Tibial nerve (tissue), 4 donors: ENCODE measurements around the gene HSH2D. TPM values are rescaled to one million over a fixed set of nuclear protein-coding genes. Genes with fewer than 3 reads are reported as not detected.

ENCODE experiments used
- DNase-seq, 2 donors: peaks; one replicate each; pipeline ENCODE4 v3.0.0-alpha.2; 2019; ENCODE audit warnings: low spot score in 2 of 2
- H3K27ac ChIP-seq, 4 donors: fragments of 200-600 bp; sonication (generic) in 3 of 4; one replicate each; pipeline ENCODE4 v1.5.1; 2017 to 2019; ENCODE audit warnings: mild to moderate bottlenecking in 1 of 4
- H3K27me3 ChIP-seq, 2 donors: fragments of 200-600 bp; sonication (generic) in 1 of 2; one replicate each; pipeline versions ENCODE4 v1.5.1 to v1.6.0; 2017 to 2019
- H3K36me3 ChIP-seq, 3 donors: fragments of 200-600 bp; sonication (generic); one replicate each; pipeline ENCODE4 v1.5.1; 2018 to 2019
- H3K4me1 ChIP-seq, 4 donors: fragments of 200-600 bp; sonication (generic) in 3 of 4; one replicate each; pipeline ENCODE4 v1.5.1; 2017 to 2019
- H3K4me3 ChIP-seq, 4 donors: fragments of 200-600 bp; sonication (generic) in 3 of 4; one replicate each; pipeline ENCODE4 v1.5.1; 2017 to 2019; ENCODE audit warnings: mild to moderate bottlenecking in 1 of 4, moderate library complexity in 1 of 4
- H3K9me3 ChIP-seq, 4 donors: fragments of 200-600 bp; sonication (generic) in 3 of 4; one replicate each; pipeline ENCODE4 v1.5.1; 2017 to 2019
- CTCF ChIP-seq, 5 experiments: fragments of 200-600 bp in 3 of 5; fragments of 450-650 bp in 2 of 5; sonication (generic) in 3 of 5; IDR thresholded peaks; one replicate each; pipeline ENCODE4 v1.5.1; 2016 to 2019; ENCODE audit warnings: antibody characterized with exemption in 5 of 5, mild to moderate bottlenecking in 3 of 5, moderate library complexity in 2 of 5
- EP300 ChIP-seq, 2 donors: sonication (generic); formaldehyde crosslinking; IDR thresholded peaks; one replicate each; pipeline ENCODE4 v1.6.1; 2017; ENCODE audit warnings: antibody characterized with exemption in 2 of 2, mild to moderate bottlenecking in 1 of 2
- POLR2A ChIP-seq, 2 donors: fragments of 450-650 bp; IDR thresholded peaks; one replicate each; pipeline ENCODE4 v1.6.1; 2017; ENCODE audit warnings: antibody characterized with exemption in 2 of 2, mild to moderate bottlenecking in 2 of 2, moderate library complexity in 2 of 2
- WGBS, 2 donors: methylation state at CpG; one replicate each; pipeline ENCODE4 v1.1.5; 2018; 5-methylcytosine and 5-hydroxymethylcytosine counted together
- total RNA-seq, 4 donors: library from RNA; depleted of rRNA; stranded (reverse); fragments of >200 nt; gene quantifications; one replicate each; pipeline ENCODE4 v1.1.0, GENCODE V29; 2016

HSH2D gene
- total RNA-seq, 4 donors from 2014 or later, result 0.22 TPM; not detected in 3

GRCh38 chr19:16188521-16188920, 45.0 kb downstream of the HSH2D start:
- TF ChIP-seq POLR2A (IDR thresholded peaks at IDR 0.05) (no peak), EP300 (IDR thresholded peaks at IDR 0.05) (no peak), CTCF (IDR thresholded peaks at IDR 0.05) (no peak)
- no peak for DNase-seq
- peaks cover 0 to 70% (median 27%) of the 10 kb centered on the region in 3 donors for H3K36me3 ChIP-seq

GRCh38 chr19:16190198-16190597, 46.7 kb downstream of the HSH2D start:
- DNase-seq, result no peak
- 77 to 89% methylated on average over 6 of the region's 6 CpGs for WGBS, 2 donors
- no peak overlapping the region for H3K4me3 ChIP-seq
- peaks cover 0 to 80% (median 27%) of the 10 kb centered on the region in 3 donors for H3K36me3 ChIP-seq
- H3K4me1 ChIP-seq, result peaks cover 0 to 31% (median 7%) of the 10 kb centered on the region in 4 donors
- H3K27me3 ChIP-seq, result no peaks in the 10 kb centered on the region
- TF ChIP-seq EP300 (IDR thresholded peaks at IDR 0.05) (no peak), CTCF (IDR thresholded peaks at IDR 0.05) (no peak), POLR2A (IDR thresholded peaks at IDR 0.05) (no peak)
- H3K9me3 ChIP-seq, result no peaks in the 10 kb centered on the region
- no peak overlapping the region for H3K27ac ChIP-seq

More at GRCh38 chr19:16188521-16188920, 45.0 kb downstream of the HSH2D start:
- H3K27me3 ChIP-seq, result no peaks in the 10 kb centered on the region
- no peak overlapping the region for H3K27ac ChIP-seq
- H3K9me3 ChIP-seq, result no peaks in the 10 kb centered on the region
- H3K4me3 ChIP-seq, result no peak overlapping the region
- peaks cover 0 to 35% (median 7%) of the 10 kb centered on the region in 4 donors for H3K4me1 ChIP-seq
- 91 to 92% methylated on average over 3 of the region's 3 CpGs for WGBS, 2 donors

- no peaks in the 10 kb centered on the region for H3K27me3 ChIP-seq
- peaks cover 0 to 30% (median 7%) of the 10 kb centered on the region in 4 donors for H3K4me1 ChIP-seq
- TF ChIP-seq EP300 (IDR thresholded peaks at IDR 0.05) (no peak), POLR2A (IDR thresholded peaks at IDR 0.05) (no peak)
- 91 to 92% methylated on average over 10 of the region's 10 CpGs for WGBS, 2 donors
- peaks cover 0 to 80% (median 27%) of the 10 kb centered on the region in 3 donors for H3K36me3 ChIP-seq
- no peak overlapping the region for H3K4me3 ChIP-seq
- no peak overlapping the region for H3K27ac ChIP-seq
- DNase-seq, result no peak
- H3K9me3 ChIP-seq, result no peaks in the 10 kb centered on the region
Measured at GRCh38 chr19:16190736-16191135, 47.3 kb downstream of the HSH2D start.

- TF ChIP-seq EP300 (IDR thresholded peaks at IDR 0.05) (no peak), POLR2A (IDR thresholded peaks at IDR 0.05) (no peak), CTCF (IDR thresholded peaks at IDR 0.05) (no peak)
- Histone ChIP-seq H3K36me3 (peaks cover 0 to 80% (median 27%) of the 10 kb centered on the region in 3 donors), H3K4me3 (no peak overlapping the region), H3K27me3 (no peaks in the 10 kb centered on the region), H3K9me3 (no peaks in the 10 kb centered on the region), H3K27ac (no peak overlapping the region), H3K4me1 (peaks cover 0 to 25% (median 4%) of the 10 kb centered on the region in 4 donors)
- WGBS, 2 donors, result 83 to 86% methylated on average over 16 of the region's 16 CpGs
- no peak for DNase-seq
Measured at GRCh38 chr19:16191216-16191908, 47.9 kb downstream of the HSH2D start.

GRCh38 chr19:16193466-16193865, 50.0 kb downstream of the HSH2D start:
- H3K27ac ChIP-seq, result no peak overlapping the region
- no peaks in the 10 kb centered on the region for H3K9me3 ChIP-seq
- 83 to 84% methylated on average over 10 of the region's 10 CpGs for WGBS, 2 donors
- peaks cover 0 to 18% (median 9%) of the 10 kb centered on the region in 4 donors for H3K4me1 ChIP-seq
- peaks cover 0 to 60% (median 27%) of the 10 kb centered on the region in 3 donors for H3K36me3 ChIP-seq
- no peak for DNase-seq
- TF ChIP-seq CTCF (IDR thresholded peaks at IDR 0.05) (no peak), POLR2A (IDR thresholded peaks at IDR 0.05) (no peak), EP300 (IDR thresholded peaks at IDR 0.05) (no peak)
- H3K27me3 ChIP-seq, result no peaks in the 10 kb centered on the region
- no peak overlapping the region for H3K4me3 ChIP-seq
